Fibroblast of villous mesenchyme (primary cell): Measurements from ENCODE around the gene MMEL1. TPM values are rescaled to one million over a fixed set of nuclear protein-coding genes. Genes with fewer than 3 reads are reported as not detected.

ENCODE experiments used
- DNase-seq: peaks from one replicate; pipeline ENCODE4 v3.0.0-alpha.2; 2010; ENCODE audit warnings: low read depth
- H3K4me3 ChIP-seq: 2 replicates; pipeline ENCODE4 v1.5.1; 2011; ENCODE audit warnings: low read depth, mild to moderate bottlenecking, low read length
- CTCF ChIP-seq: IDR thresholded peaks from 2 replicates; pipeline ENCODE4 v1.5.1; 2012; ENCODE audit warnings: low read depth, mild to moderate bottlenecking, low read length; ENCODE audit not compliant: insufficient read depth
- total RNA-seq: library from RNA; depleted of rRNA; stranded (reverse); fragments of >200 nt; gene quantifications from 2 replicates; pipeline ENCODE4 v1.2.3, GENCODE V29; 2012

Gene MMEL1
- total RNA-seq, 1 donor, result under 0.01 TPM

- DNase-seq, result no peak
- H3K4me3 ChIP-seq, result no peak overlapping the region
- TF ChIP-seq CTCF, result no peak
Measured at GRCh38 chr1:2650967-2651645, 18.3 kb upstream of the MMEL1 start.

- no peak for DNase-seq
- no peak overlapping the region for H3K4me3 ChIP-seq
- no peak for TF ChIP-seq CTCF
Measured at GRCh38 chr1:2646837-2647236, 14.0 kb upstream of the MMEL1 start.

- DNase-seq, result no peak
- TF ChIP-seq CTCF, result no peak
- no peak overlapping the region for H3K4me3 ChIP-seq
Measured at GRCh38 chr1:2645776-2646175, 13.0 kb upstream of the MMEL1 start.

- no peak overlapping the region for H3K4me3 ChIP-seq
- TF ChIP-seq CTCF, result no peak
- no peak for DNase-seq
Measured at GRCh38 chr1:2645143-2645542, 12.3 kb upstream of the MMEL1 start.

- no peak for DNase-seq
- no peak for TF ChIP-seq CTCF
- H3K4me3 ChIP-seq, result no peak overlapping the region
Measured at GRCh38 chr1:2644591-2645101, 11.8 kb upstream of the MMEL1 start.

- H3K4me3 ChIP-seq, result no peak overlapping the region
- DNase-seq, result no peak
- TF ChIP-seq CTCF, result no peak
Measured at GRCh38 chr1:2644171-2644570, 11.4 kb upstream of the MMEL1 start.
